Parathyroid adenoma (tissue), 2 donors: ENCODE measurements around the gene SLC1A3.

Source experiments
- H2AFZ ChIP-seq: fragments of 300-600 bp; sonication (generic); one replicate; pipeline ENCODE4 v1.7.0; 2017; ENCODE audit warnings: antibody characterized with exemption, mild to moderate bottlenecking
- H3K27ac ChIP-seq: fragments of 300-600 bp; sonication (generic); one replicate; pipeline ENCODE4 v1.7.0; 2017
- H3K27me3 ChIP-seq: fragments of 300-600 bp; sonication (generic); one replicate; pipeline ENCODE4 v1.7.0; 2017; ENCODE audit warnings: low read length; ENCODE audit not compliant: control insufficient read depth, insufficient read depth
- H3K36me3 ChIP-seq: fragments of 300-600 bp; sonication (generic); one replicate; pipeline ENCODE4 v1.7.0; 2017; ENCODE audit warnings: low read length; ENCODE audit not compliant: control insufficient read depth, insufficient read depth
- H3K4me1 ChIP-seq: fragments of 300-600 bp; sonication (generic); one replicate; pipeline ENCODE4 v1.7.0; 2017; ENCODE audit warnings: control low read depth
- H3K4me2 ChIP-seq: fragments of 300-600 bp; sonication (generic); one replicate; pipeline ENCODE4 v1.7.0; 2017; ENCODE audit warnings: low read length
- H3K4me3 ChIP-seq: fragments of 300-600 bp; sonication (generic); one replicate; pipeline ENCODE4 v1.7.0; 2017; ENCODE audit warnings: low read depth, low read length
- H3K79me2 ChIP-seq: fragments of 300-600 bp; sonication (generic); one replicate; pipeline ENCODE4 v1.7.0; 2017; ENCODE audit warnings: control low read depth
- H3K9ac ChIP-seq: fragments of 300-600 bp; sonication (generic); one replicate; pipeline ENCODE4 v1.7.0; 2017; ENCODE audit warnings: mild to moderate bottlenecking
- H3K9me3 ChIP-seq: fragments of 300-600 bp; sonication (generic); one replicate; pipeline ENCODE4 v1.7.0; 2017; ENCODE audit warnings: low read length; ENCODE audit not compliant: control insufficient read depth
- TF ChIP-seq, protein P1 (sequence below): fragments of 300-600 bp; sonication (generic); IDR thresholded peaks from one replicate; pipeline ENCODE4 v1.7.0; 2017; ENCODE audit warnings: antibody characterized with exemption, mild to moderate bottlenecking
- donor health status: primary hyperparathyroidism.

SLC1A3 gene

DNA sequence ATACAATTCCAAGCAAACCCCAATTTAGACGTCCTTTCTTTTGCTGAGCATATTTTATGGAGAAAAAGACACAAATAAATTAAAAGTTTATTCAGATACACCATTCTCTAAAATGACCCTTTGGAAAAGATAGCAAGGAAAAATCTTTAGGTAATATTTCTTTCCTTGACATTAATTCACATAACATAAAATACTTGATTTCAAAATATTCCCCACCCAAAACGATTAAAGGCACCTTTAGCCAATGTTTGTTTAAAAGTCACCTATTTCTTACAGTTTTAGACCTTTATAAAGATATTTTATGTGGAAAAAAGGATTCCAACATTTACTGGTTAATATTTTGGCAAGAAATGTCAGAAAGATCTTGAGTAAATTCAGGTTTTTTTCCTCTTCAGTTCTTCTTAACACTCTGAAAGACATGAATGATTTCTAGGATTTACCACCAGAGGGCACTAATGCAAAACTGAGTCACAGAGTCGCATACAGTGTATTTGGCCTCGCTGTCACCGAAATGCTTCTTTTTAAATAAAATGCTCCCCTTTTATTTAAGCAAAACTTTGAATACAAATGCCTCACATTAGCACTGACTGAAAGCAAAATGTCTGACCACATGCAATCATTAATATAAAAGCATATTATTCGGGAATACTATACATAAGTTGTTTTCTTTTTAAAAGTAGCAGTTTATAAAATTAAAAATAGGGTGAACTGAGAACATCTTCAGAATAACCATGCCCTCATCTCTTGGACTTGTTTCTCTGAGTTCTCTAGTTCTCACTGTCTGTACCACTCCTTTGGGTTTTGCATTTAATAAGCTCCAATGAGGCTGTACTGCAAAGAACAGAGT lies 122.5 kb downstream of the SLC1A3 start:
- H3K79me2 ChIP-seq: no peaks in the 10 kb centered on the region
- H3K4me1 ChIP-seq: no peaks in the 10 kb centered on the region
- peak overlapping the region; percentile 4 for H2AFZ ChIP-seq
- no peak overlapping the region for H3K27ac ChIP-seq
- H3K9ac ChIP-seq: no peak overlapping the region
- no peaks in the 10 kb centered on the region for H3K27me3 ChIP-seq
- no peaks in the 10 kb centered on the region for H3K9me3 ChIP-seq
- H3K4me3 ChIP-seq: peak overlapping the region; percentile 10
- no peak overlapping the region for H3K4me2 ChIP-seq
- no peaks in the 10 kb centered on the region for H3K36me3 ChIP-seq
- TF ChIP-seq, protein P1, sequence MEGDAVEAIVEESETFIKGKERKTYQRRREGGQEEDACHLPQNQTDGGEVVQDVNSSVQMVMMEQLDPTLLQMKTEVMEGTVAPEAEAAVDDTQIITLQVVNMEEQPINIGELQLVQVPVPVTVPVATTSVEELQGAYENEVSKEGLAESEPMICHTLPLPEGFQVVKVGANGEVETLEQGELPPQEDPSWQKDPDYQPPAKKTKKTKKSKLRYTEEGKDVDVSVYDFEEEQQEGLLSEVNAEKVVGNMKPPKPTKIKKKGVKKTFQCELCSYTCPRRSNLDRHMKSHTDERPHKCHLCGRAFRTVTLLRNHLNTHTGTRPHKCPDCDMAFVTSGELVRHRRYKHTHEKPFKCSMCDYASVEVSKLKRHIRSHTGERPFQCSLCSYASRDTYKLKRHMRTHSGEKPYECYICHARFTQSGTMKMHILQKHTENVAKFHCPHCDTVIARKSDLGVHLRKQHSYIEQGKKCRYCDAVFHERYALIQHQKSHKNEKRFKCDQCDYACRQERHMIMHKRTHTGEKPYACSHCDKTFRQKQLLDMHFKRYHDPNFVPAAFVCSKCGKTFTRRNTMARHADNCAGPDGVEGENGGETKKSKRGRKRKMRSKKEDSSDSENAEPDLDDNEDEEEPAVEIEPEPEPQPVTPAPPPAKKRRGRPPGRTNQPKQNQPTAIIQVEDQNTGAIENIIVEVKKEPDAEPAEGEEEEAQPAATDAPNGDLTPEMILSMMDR: peak; percentile 77

DNA sequence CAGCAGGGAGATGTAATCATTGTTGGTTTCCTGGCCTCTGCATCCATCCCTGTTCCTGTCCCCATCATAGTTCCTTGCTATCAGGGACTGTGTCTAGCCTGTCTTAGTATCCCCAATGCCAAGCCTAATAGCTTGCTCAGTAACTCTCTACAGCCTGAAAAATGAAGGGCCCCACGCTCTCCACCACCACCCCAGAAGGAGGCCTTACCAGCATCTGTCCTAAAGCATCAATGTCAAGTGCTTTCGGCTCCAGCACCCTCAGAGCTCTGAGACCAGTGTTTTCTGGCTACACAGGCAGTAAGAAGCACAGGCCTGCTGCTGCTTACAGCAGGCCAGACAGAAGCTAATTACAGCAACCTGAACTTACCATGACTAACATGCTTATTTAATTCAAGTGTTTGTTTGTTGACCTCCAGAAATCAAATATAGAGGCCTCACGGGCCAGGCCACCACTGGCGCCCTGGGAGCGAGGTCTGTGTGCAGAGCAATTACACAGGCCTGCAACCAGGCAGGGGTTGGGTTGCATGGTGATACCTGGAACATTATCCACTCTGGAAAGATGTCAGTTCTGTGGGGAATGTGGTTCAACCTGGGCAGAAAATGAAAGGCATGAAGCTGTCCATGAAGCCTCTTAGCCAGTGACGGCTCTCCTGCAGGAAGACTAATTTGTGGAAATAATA lies 124.3 kb downstream of the SLC1A3 start:
- Histone ChIP-seq H3K4me3 (no peak overlapping the region), H3K9me3 (no peaks in the 10 kb centered on the region), H3K4me2 (no peak overlapping the region), H2AFZ (no peak overlapping the region), H3K36me3 (no peaks in the 10 kb centered on the region), H3K9ac (no peak overlapping the region), H3K4me1 (no peaks in the 10 kb centered on the region), H3K27ac (no peak overlapping the region), H3K79me2 (no peaks in the 10 kb centered on the region), H3K27me3 (no peaks in the 10 kb centered on the region)
- TF ChIP-seq, protein P1: no peak

DNA sequence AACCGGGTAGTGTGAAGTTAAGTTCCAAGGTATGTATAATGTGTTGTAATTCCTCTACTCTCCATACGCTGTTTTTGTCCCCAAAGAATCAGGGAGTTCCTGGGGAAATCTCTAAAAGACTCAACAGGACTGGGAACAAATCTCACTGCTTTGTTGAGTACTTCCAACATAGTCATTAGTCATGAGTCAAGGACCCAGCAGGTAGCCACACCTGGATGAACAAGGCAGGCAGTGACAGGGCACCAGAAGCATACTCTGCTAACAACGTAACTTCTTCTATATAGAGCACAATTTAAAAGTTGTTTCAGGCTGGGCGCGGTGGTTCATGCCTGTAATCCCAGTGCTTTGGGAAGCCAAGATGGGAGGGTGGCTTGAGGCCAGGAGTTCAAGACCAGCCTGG lies 126.8 kb downstream of the SLC1A3 start:
- Histone ChIP-seq H3K27ac (no peak overlapping the region), H3K4me3 (no peak overlapping the region), H2AFZ (no peak overlapping the region), H3K9me3 (no peaks in the 10 kb centered on the region), H3K79me2 (no peaks in the 10 kb centered on the region), H3K9ac (no peak overlapping the region), H3K4me1 (no peaks in the 10 kb centered on the region), H3K36me3 (no peaks in the 10 kb centered on the region), H3K4me2 (no peak overlapping the region), H3K27me3 (no peaks in the 10 kb centered on the region)
- TF ChIP-seq, protein P1: no peak

DNA sequence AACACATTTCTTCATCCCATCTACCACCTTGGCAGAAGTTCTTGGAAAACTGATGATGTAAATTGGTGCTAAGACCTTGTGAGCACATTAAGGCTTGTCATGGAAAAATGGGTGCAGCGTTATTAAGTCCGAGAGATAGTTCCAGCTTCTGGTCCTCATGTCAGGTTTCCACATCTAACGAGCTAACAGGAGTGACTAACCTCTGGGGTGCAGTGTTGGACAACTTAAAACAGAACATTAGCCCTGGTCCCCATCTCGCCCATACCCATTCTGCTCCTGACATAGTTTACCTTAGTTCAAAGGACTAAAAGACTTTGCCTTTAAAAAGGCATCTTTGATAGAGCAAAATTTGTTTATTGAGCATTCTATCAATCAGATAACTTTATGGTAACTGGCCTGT lies 128.0 kb downstream of the SLC1A3 start:
- no peaks in the 10 kb centered on the region for H3K9me3 ChIP-seq
- H3K9ac ChIP-seq: no peak overlapping the region
- H3K4me3 ChIP-seq: no peak overlapping the region
- no peaks in the 10 kb centered on the region for H3K27me3 ChIP-seq
- H3K79me2 ChIP-seq: no peaks in the 10 kb centered on the region
- TF ChIP-seq, protein P1: peak; percentile 15
- no peak overlapping the region for H3K27ac ChIP-seq
- peaks cover 3% of the 10 kb centered on the region for H3K4me1 ChIP-seq
- H3K36me3 ChIP-seq: no peaks in the 10 kb centered on the region
- H2AFZ ChIP-seq: no peak overlapping the region
- H3K4me2 ChIP-seq: no peak overlapping the region
